HEK293 (cell line): Measurements from ENCODE around the gene ZMYND15.
A peak's percentile ranks its signal among the peaks of the same experiment; 100 is the strongest.

ENCODE experiments used
- BCL11A ChIP-seq: fragments of 450-650 bp; formaldehyde crosslinking; IDR thresholded peaks from 2 replicates; pipeline ENCODE4 v1.5.1; 2016; ENCODE audit warnings: low read depth, missing biosample characterization, missing genetic modification characterization
- GFI1B ChIP-seq: fragments of 450-650 bp; formaldehyde crosslinking; IDR thresholded peaks from 2 replicates; pipeline ENCODE4 v1.5.1; 2016; ENCODE audit warnings: missing biosample characterization, missing genetic modification characterization
- HIC1 ChIP-seq: fragments of 450-650 bp; formaldehyde crosslinking; IDR thresholded peaks from 2 replicates; pipeline ENCODE4 v1.5.1; 2016; ENCODE audit warnings: missing biosample characterization, missing genetic modification characterization
- KLF8 ChIP-seq: fragments of 450-650 bp; formaldehyde crosslinking; IDR thresholded peaks from 2 replicates; pipeline ENCODE4 v1.5.1; 2016; ENCODE audit warnings: missing biosample characterization, missing genetic modification characterization
- MYNN ChIP-seq: fragments of 450-650 bp; formaldehyde crosslinking; IDR thresholded peaks from 2 replicates; pipeline ENCODE4 v1.5.1; 2016; ENCODE audit warnings: missing biosample characterization, missing genetic modification characterization, borderline replicate concordance
- OSR2 ChIP-seq: fragments of 450-650 bp; formaldehyde crosslinking; IDR thresholded peaks from 2 replicates; pipeline ENCODE4 v1.5.1; 2016; ENCODE audit warnings: missing biosample characterization, missing genetic modification characterization
- PATZ1 ChIP-seq: fragments of 450-650 bp; formaldehyde crosslinking; IDR thresholded peaks from 2 replicates; pipeline ENCODE4 v1.5.1; 2016; ENCODE audit warnings: missing biosample characterization, missing genetic modification characterization
- REPIN1 ChIP-seq: fragments of 450-650 bp; formaldehyde crosslinking; IDR thresholded peaks from 2 replicates; pipeline ENCODE4 v1.5.1; 2017; ENCODE audit warnings: missing biosample characterization, missing genetic modification characterization, low read depth
- SETDB1 ChIP-seq: IDR thresholded peaks from one replicate; pipeline ENCODE4 v1.6.1; 2017; ENCODE audit warnings: mild to moderate bottlenecking, low read length, moderate library complexity, mixed read lengths; ENCODE audit not compliant: insufficient read length
- SP3 ChIP-seq: fragments of 450-650 bp; formaldehyde crosslinking; IDR thresholded peaks from 2 replicates; pipeline ENCODE4 v1.5.1; 2016; ENCODE audit warnings: missing biosample characterization, missing genetic modification characterization
- TCF7L2 ChIP-seq: IDR thresholded peaks from 2 replicates; pipeline ENCODE4 v1.6.1; 2011; ENCODE audit warnings: low read depth, mild to moderate bottlenecking, inconsistent platforms, low read length, moderate library complexity, borderline replicate concordance
- ZEB2 ChIP-seq: fragments of 450-650 bp; formaldehyde crosslinking; IDR thresholded peaks from 2 replicates; pipeline ENCODE4 v1.5.1; 2016; ENCODE audit warnings: missing biosample characterization, missing genetic modification characterization
- ZNF133 ChIP-seq: fragments of 450-650 bp; formaldehyde crosslinking; IDR thresholded peaks from 2 replicates; pipeline ENCODE4 v1.5.1; 2016; ENCODE audit warnings: missing biosample characterization, missing genetic modification characterization
- ZNF157 ChIP-seq: fragments of 450-650 bp; formaldehyde crosslinking; IDR thresholded peaks from 2 replicates; pipeline ENCODE4 v1.5.1; 2016; ENCODE audit warnings: missing biosample characterization, missing genetic modification characterization
- ZNF280D ChIP-seq: fragments of 450-650 bp; formaldehyde crosslinking; IDR thresholded peaks from 2 replicates; pipeline ENCODE4 v1.5.1; 2016; ENCODE audit warnings: missing biosample characterization, missing genetic modification characterization
- ZNF350 ChIP-seq: fragments of 450-650 bp; formaldehyde crosslinking; IDR thresholded peaks from 2 replicates; pipeline ENCODE4 v1.5.0; 2017; ENCODE audit warnings: missing biosample characterization, mild to moderate bottlenecking, missing genetic modification characterization
- ZNF544 ChIP-seq: fragments of 450-650 bp; formaldehyde crosslinking; IDR thresholded peaks from 2 replicates; pipeline ENCODE4 v1.5.0; 2017; ENCODE audit warnings: missing biosample characterization, missing genetic modification characterization
- ZNF561 ChIP-seq: fragments of 450-650 bp; IDR thresholded peaks from 2 replicates; pipeline ENCODE4 v1.5.1; 2018; ENCODE audit warnings: missing biosample characterization, missing genetic modification characterization, borderline replicate concordance
- ZNF610 ChIP-seq: fragments of 450-650 bp; formaldehyde crosslinking; IDR thresholded peaks from 2 replicates; pipeline ENCODE4 v1.5.1; 2016; ENCODE audit warnings: missing biosample characterization, missing genetic modification characterization, borderline replicate concordance
- ZNF629 ChIP-seq: fragments of 450-650 bp; formaldehyde crosslinking; IDR thresholded peaks from 2 replicates; pipeline ENCODE4 v1.5.1; 2017; ENCODE audit warnings: missing biosample characterization, missing genetic modification characterization
- ZNF76 ChIP-seq: fragments of 450-650 bp; formaldehyde crosslinking; IDR thresholded peaks from 2 replicates; pipeline ENCODE4; 2016; ENCODE audit warnings: low read depth, missing biosample characterization, missing genetic modification characterization, borderline replicate concordance
- ZNF830 ChIP-seq: fragments of 450-650 bp; IDR thresholded peaks from 2 replicates; pipeline ENCODE4 v1.5.0; 2018; ENCODE audit warnings: missing biosample characterization, missing genetic modification characterization, low read depth, mild to moderate bottlenecking, moderate library complexity
- ZSCAN30 ChIP-seq: fragments of 450-650 bp; IDR thresholded peaks from 2 replicates; pipeline ENCODE4 v1.5.1; 2018; ENCODE audit warnings: missing biosample characterization, mild to moderate bottlenecking, missing genetic modification characterization, moderate library complexity
- ZSCAN4 ChIP-seq: fragments of 450-650 bp; formaldehyde crosslinking; IDR thresholded peaks from 2 replicates; pipeline ENCODE4 v1.5.1; 2017; ENCODE audit warnings: missing biosample characterization, missing genetic modification characterization
- TF ChIP-seq, protein P1 (sequence below): fragments of 450-650 bp; formaldehyde crosslinking; optimal IDR thresholded peaks from 2 replicates; pipeline ENCODE3; 2016; ENCODE audit warnings: missing biosample characterization, mild to moderate bottlenecking, missing genetic modification characterization

The ZMYND15 gene

DNA sequence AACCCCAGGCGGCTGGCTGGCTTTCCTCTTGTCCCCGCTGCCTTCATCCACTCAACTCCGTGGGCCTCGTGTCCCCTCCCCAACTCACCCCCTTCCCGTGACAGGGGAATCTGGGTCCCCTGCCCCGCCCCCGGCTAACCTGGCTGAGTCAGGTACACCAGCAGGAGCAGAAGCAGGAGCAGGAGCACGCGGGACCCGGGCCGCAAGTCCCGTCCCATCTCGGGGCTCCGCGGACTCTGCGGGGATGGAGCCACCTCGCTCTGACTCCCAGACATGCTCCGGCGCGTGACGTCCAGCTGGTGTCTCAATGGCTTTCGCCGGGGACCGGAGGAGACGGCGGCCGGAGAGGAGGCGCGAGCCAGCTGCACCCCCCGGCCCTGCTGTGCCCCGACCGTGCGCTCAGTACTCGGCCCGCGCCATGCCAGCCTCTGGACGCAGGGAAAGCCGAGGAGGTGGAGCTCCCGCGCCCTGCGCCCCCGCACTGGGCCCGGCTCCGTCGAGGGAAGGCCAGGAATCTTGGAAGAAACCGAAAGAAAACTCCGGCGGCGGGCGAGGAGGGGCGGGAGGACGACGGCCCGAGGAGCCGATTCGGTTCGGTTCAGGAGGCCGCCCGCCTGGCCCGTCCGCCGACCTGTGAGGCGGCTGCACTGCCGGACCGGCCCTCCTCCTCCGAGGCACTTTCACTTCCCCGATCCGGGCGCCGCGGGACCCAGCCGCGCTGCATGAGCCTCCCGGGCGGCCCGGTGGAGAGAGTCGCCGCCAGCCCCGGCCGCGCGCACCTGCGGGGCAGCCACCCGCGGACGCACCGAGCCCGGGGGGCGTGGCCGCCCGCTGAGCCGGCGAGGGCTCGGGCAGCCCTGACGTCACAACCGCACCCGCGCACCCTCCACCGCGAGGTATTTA lies at the start of gene ZMYND15, which contains the start of gene CXCL16 (continued):
- peak; percentile 76 for TF ChIP-seq HIC1 (tag by site-specific recombination)
- TF ChIP-seq REPIN1 (tag by site-specific recombination): no peak
- TF ChIP-seq ZNF544 (tag by site-specific recombination): no peak
- TF ChIP-seq ZSCAN30 (tag by site-specific recombination): peak; percentile 85
- no peak for TF ChIP-seq ZNF830 (tag by site-specific recombination)
- peak; percentile 28; the same call in 1 of the 2 replicates for TF ChIP-seq OSR2 (tag by site-specific recombination)
- TF ChIP-seq ZNF610: no peak
- TF ChIP-seq ZNF133 (tag by site-specific recombination): 0 out of 2 replicates have a peak, but pooled peaks have one; percentile 10
- 0 out of 2 replicates have a peak, but pooled peaks have one; percentile 15 for TF ChIP-seq ZNF76 (tag by site-specific recombination)
- TF ChIP-seq MYNN (tag by site-specific recombination): no peak
- TF ChIP-seq PATZ1 (tag by site-specific recombination): peak; percentile 42
- TF ChIP-seq ZNF350 (tag by site-specific recombination): no peak
- 0 out of 2 replicates have a peak, but pooled peaks have one; percentile 70 for TF ChIP-seq ZNF561 (tag by site-specific recombination)
- TF ChIP-seq, protein P1, sequence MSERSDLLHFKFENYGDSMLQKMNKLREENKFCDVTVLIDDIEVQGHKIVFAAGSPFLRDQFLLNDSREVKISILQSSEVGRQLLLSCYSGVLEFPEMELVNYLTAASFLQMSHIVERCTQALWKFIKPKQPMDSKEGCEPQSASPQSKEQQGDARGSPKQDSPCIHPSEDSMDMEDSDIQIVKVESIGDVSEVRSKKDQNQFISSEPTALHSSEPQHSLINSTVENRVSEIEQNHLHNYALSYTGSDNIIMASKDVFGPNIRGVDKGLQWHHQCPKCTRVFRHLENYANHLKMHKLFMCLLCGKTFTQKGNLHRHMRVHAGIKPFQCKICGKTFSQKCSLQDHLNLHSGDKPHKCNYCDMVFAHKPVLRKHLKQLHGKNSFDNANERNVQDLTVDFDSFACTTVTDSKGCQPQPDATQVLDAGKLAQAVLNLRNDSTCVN (tag by site-specific recombination): peak; percentile 84
- TF ChIP-seq GFI1B (tag by site-specific recombination): no peak
- TF ChIP-seq ZNF280D: no peak
- TF ChIP-seq KLF8 (tag by site-specific recombination): no peak
- TF ChIP-seq BCL11A: no peak
- TF ChIP-seq TCF7L2: no peak
- peak; percentile 42; the same call in 1 of the 2 replicates for TF ChIP-seq ZEB2 (tag by site-specific recombination)
- no peak; the same call in 1 of the 2 replicates for TF ChIP-seq ZNF629
- TF ChIP-seq SETDB1: no peak
- no peak for TF ChIP-seq ZSCAN4 (tag by site-specific recombination)
- TF ChIP-seq ZNF157 (tag by site-specific recombination): no peak
- TF ChIP-seq SP3 (tag by site-specific recombination): 0 out of 2 replicates have a peak, but pooled peaks have one; percentile 2
